Endodermal cell (in vitro differentiated cells): Measurements from ENCODE around the gene IGHMBP2. TPM values are rescaled to one million over a fixed set of nuclear protein-coding genes. Genes with fewer than 3 reads are reported as not detected.

Experiments
- DNase-seq: peaks from one replicate; pipeline ENCODE4 v3.0.0-alpha.2; 2017
- H3K27ac ChIP-seq: 2 replicates; pipeline ENCODE4 v1.5.1; 2013; ENCODE audit warnings: mild to moderate bottlenecking, low read depth, low read length, moderate library complexity
- H3K27me3 ChIP-seq: 2 replicates; pipeline ENCODE4 v1.6.1; 2013; ENCODE audit warnings: mild to moderate bottlenecking, low read length, moderate library complexity; ENCODE audit not compliant: insufficient read depth, control insufficient read depth, poor library complexity, severe bottlenecking
- H3K36me3 ChIP-seq: 2 replicates; pipeline ENCODE4 v1.7.0; 2013; ENCODE audit warnings: mild to moderate bottlenecking, low read length, moderate library complexity; ENCODE audit not compliant: control insufficient read depth, insufficient read depth
- H3K4me1 ChIP-seq: one replicate; pipeline ENCODE4 v1.7.0; 2013; ENCODE audit warnings: low read length; ENCODE audit not compliant: control insufficient read depth, insufficient read depth
- H3K4me3 ChIP-seq: 2 replicates; pipeline ENCODE4 v1.5.1; 2013; ENCODE audit warnings: mild to moderate bottlenecking, low read length, moderate library complexity
- H3K9ac ChIP-seq: 2 replicates; pipeline ENCODE4 v1.6.1; 2013; ENCODE audit warnings: mild to moderate bottlenecking, low read length, moderate library complexity; ENCODE audit not compliant: poor library complexity, severe bottlenecking; ENCODE audit errors: extremely low read depth
- H3K9me3 ChIP-seq: 2 replicates; pipeline ENCODE4 v1.6.1; 2013; ENCODE audit warnings: mild to moderate bottlenecking, low read length, moderate library complexity; ENCODE audit not compliant: control insufficient read depth
- H3K27ac Mint-ChIP-seq: 2 replicates; pipeline ENCODE4 v1.8.0; 2020; ENCODE audit warnings: mixed read lengths
- H3K27me3 Mint-ChIP-seq: 2 replicates; pipeline ENCODE4 v1.8.0; 2021; ENCODE audit warnings: mild to moderate bottlenecking, mixed read lengths; ENCODE audit not compliant: insufficient read depth
- H3K36me3 Mint-ChIP-seq: 2 replicates; pipeline ENCODE4 v1.8.0; 2020; ENCODE audit warnings: low read depth, mixed read lengths
- H3K4me1 Mint-ChIP-seq: 2 replicates; pipeline ENCODE4 v1.8.0; 2020; ENCODE audit warnings: mixed read lengths
- H3K4me3 Mint-ChIP-seq: 2 replicates; pipeline ENCODE4 v1.8.0; 2020; ENCODE audit warnings: mild to moderate bottlenecking, moderate library complexity, mixed read lengths
- H3K9me3 Mint-ChIP-seq: 2 replicates; pipeline ENCODE4 v1.8.0; 2020; ENCODE audit warnings: mild to moderate bottlenecking, mixed read lengths
- CTCF ChIP-seq: fragments of 200-600 bp; sonication (generic); conservative IDR thresholded peaks from 2 replicates; pipeline ENCODE4 v1.5.0; 2021; ENCODE audit warnings: antibody characterized with exemption, mild to moderate bottlenecking
- WGBS, 2 experiments: methylation state at CpG; one replicate each; pipeline versions ENCODE4 v1.1.5 to v1.1.7; 2013; ENCODE audit warnings: missing lambda C conversion rate in 2 of 2, mixed read lengths in 1 of 2; ENCODE audit not compliant: insufficient coverage in 1 of 2, insufficient read length in 1 of 2; 5-methylcytosine and 5-hydroxymethylcytosine counted together
- total RNA-seq, 2 donors: library from RNA; stranded (reverse); fragmentation: NEBNext Ultra II Directional in 1 of 2; extraction: Animal tissue kit (Norgen Biotek cat#: 25700) in 1 of 2; gene quantifications; 2 replicates in 1 of 2; 3 replicates in 1 of 2; pipeline ENCODE4 v1.2.1, GENCODE V29; 2021

Gene IGHMBP2
- total RNA-seq, 2 donors from 2014 or later: 23.9 to 28.3 TPM

DNA sequence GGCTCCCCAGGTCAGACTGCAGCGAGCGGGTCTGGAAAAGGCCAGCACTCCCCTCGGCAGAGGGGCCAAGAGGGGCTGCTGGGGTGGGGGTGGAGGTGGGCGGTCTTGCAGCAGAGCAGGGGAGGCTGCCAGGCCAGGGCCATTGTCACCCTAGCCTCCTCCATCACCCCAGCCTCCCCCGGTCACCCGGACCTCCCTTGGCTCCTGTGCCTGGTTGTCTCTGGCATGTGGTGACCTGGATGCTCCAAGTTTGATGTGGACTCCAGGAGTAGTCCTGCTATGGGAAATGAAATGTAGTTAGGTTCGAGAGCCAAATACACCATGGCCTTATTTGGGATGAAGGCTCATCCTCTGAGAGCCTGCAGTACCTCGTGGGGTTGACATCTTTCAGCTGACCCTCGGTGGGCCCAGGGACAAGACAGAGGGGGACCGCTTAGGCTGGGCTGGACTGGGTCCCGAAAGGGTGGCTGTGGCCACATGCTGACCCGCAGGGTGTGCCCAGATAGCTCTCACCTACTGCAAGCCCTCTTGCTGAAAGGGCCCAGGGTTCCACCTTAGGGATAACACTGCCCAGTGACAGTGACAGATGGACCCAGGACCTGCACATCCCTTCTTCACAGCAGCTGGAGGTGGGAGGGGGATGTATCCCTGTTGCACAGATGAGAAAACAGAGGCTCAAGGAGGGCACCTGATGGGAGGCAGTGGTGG is 53.0 kb downstream of the IGHMBP2 start:
- H3K9me3 ChIP-seq: no peaks in the 10 kb centered on the region
- H3K36me3 Mint-ChIP-seq: no peaks in the 10 kb centered on the region
- no peak for TF ChIP-seq CTCF
- no peak for DNase-seq
- H3K27ac Mint-ChIP-seq: no peak overlapping the region
- 69 to 88% methylated on average over 4 to 12 of the region's 12 CpGs for WGBS, 2 experiments
- H3K27me3 ChIP-seq: no peaks in the 10 kb centered on the region
- no peak overlapping the region for H3K4me3 ChIP-seq
- H3K27ac ChIP-seq: no peak overlapping the region
- no peak overlapping the region for H3K9ac ChIP-seq
- no peaks in the 10 kb centered on the region for H3K36me3 ChIP-seq
- H3K27me3 Mint-ChIP-seq: no peaks in the 10 kb centered on the region
- no peaks in the 10 kb centered on the region for H3K4me1 ChIP-seq
- H3K4me3 Mint-ChIP-seq: no peak overlapping the region
- H3K4me1 Mint-ChIP-seq: no peaks in the 10 kb centered on the region
- H3K9me3 Mint-ChIP-seq: no peaks in the 10 kb centered on the region

GRCh38 chr11:68958211-68958610 is 54.5 kb downstream of the IGHMBP2 start:
- Mint-ChIP-seq H3K27me3 (peaks cover 2% of the 10 kb centered on the region), H3K4me3 (no peak overlapping the region), H3K9me3 (no peaks in the 10 kb centered on the region), H3K27ac (no peak overlapping the region), H3K4me1 (no peaks in the 10 kb centered on the region), H3K36me3 (no peaks in the 10 kb centered on the region)
- no peak for TF ChIP-seq CTCF
- no peak for DNase-seq
- WGBS, 2 experiments: 93 to 100% methylated on average over 2 to 9 of the region's 9 CpGs
- H3K36me3 ChIP-seq: no peaks in the 10 kb centered on the region
- H3K27me3 ChIP-seq: no peaks in the 10 kb centered on the region
- H3K4me3 ChIP-seq: no peak overlapping the region
- no peak overlapping the region for H3K9ac ChIP-seq
- no peaks in the 10 kb centered on the region for H3K4me1 ChIP-seq
- no peaks in the 10 kb centered on the region for H3K9me3 ChIP-seq
- H3K27ac ChIP-seq: no peak overlapping the region

GRCh38 chr11:68959465-68960293 is 56.0 kb downstream of the IGHMBP2 start:
- no peaks in the 10 kb centered on the region for H3K4me1 ChIP-seq
- H3K27ac Mint-ChIP-seq: no peak overlapping the region
- no peaks in the 10 kb centered on the region for H3K4me1 Mint-ChIP-seq
- H3K9ac ChIP-seq: no peak overlapping the region
- peaks cover 2% of the 10 kb centered on the region for H3K27me3 Mint-ChIP-seq
- peak; percentile 31 for DNase-seq
- 92 to 94% methylated on average over 28 to 31 of the region's 31 CpGs for WGBS, 2 experiments
- no peak for TF ChIP-seq CTCF
- H3K36me3 Mint-ChIP-seq: no peaks in the 10 kb centered on the region
- H3K9me3 Mint-ChIP-seq: no peaks in the 10 kb centered on the region
- no peaks in the 10 kb centered on the region for H3K27me3 ChIP-seq
- H3K27ac ChIP-seq: peak overlapping the region; percentile 24
- no peak overlapping the region for H3K4me3 Mint-ChIP-seq
- no peak overlapping the region for H3K4me3 ChIP-seq
- no peaks in the 10 kb centered on the region for H3K36me3 ChIP-seq
- peaks cover 3% of the 10 kb centered on the region for H3K9me3 ChIP-seq
